ENCODE measurements around the gene PDPK1.

Gene PDPK1

DNA sequence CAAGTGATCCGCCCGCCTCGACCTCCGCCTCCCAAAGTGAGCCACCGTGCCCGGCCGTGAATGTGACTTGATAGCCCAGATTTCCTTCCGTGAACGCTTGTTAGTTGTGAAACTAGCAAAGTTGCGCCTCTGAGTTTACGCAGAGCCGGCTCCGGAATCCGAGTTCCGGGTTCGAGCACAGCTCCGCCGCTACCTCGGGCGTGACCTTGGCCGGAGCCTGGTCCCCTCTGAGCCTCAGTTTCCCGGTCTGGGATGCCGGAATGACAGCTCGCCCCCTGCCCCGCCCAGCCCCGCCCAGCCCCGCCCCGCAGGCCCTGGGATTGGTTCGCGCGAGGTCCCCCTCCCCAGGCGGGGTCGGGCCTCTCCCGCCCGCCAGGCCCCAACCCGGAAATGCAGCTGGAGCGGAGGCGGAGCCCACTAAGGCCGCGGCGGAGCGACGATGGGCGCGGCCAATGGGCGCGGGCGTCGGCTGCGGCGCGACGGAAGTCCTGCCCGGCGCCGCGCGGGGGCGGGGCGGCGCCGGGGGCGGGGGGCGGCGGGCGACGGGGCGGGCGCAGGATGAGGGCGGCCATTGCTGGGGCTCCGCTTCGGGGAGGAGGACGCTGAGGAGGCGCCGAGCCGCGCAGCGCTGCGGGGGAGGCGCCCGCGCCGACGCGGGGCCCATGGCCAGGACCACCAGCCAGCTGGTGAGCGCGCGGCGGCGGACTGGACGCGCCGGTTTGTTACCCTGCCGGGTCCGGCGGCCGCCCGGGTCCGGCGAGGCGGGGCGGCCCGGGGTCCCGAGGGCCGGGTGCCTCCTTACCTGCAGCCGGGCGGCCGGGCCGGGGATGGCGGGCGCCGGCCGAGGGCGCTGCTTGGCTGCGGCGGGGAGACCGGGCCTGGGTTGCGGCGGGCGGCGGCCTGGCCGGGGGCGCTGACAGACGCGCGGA lies at the start of gene PDPK1:
PDPK1 (plus strand) TSS at position 571 of the 929 bp plus-strand sequence; CDS start at position 663, 92 bp downstream.
- Histone ChIP-seq H3K4me3 (ENCODE audit: low read depth, low read length) (peak within 1 kb of the TSS; percentile 72), H3K27me3 (replicated peaks) (no peaks in the 10 kb centered on the region), H3K27ac (peak within 1 kb of the TSS; percentile 75), H3K36me3 (replicated peaks) (no peaks in the 10 kb centered on the region)
- DNase-seq = peak; percentile 85
- in situ Hi-C loops (cut with HindIII; ENCODE audit: low pct_ligation_motif_present, low sequenced_read_pairs) = no loop called here
- TF ChIP-seq, protein P1, sequence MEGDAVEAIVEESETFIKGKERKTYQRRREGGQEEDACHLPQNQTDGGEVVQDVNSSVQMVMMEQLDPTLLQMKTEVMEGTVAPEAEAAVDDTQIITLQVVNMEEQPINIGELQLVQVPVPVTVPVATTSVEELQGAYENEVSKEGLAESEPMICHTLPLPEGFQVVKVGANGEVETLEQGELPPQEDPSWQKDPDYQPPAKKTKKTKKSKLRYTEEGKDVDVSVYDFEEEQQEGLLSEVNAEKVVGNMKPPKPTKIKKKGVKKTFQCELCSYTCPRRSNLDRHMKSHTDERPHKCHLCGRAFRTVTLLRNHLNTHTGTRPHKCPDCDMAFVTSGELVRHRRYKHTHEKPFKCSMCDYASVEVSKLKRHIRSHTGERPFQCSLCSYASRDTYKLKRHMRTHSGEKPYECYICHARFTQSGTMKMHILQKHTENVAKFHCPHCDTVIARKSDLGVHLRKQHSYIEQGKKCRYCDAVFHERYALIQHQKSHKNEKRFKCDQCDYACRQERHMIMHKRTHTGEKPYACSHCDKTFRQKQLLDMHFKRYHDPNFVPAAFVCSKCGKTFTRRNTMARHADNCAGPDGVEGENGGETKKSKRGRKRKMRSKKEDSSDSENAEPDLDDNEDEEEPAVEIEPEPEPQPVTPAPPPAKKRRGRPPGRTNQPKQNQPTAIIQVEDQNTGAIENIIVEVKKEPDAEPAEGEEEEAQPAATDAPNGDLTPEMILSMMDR (IDR thresholded peaks at IDR 0.05; ENCODE audit: low read depth, low read length, missing control alignments) = no peak

DNA sequence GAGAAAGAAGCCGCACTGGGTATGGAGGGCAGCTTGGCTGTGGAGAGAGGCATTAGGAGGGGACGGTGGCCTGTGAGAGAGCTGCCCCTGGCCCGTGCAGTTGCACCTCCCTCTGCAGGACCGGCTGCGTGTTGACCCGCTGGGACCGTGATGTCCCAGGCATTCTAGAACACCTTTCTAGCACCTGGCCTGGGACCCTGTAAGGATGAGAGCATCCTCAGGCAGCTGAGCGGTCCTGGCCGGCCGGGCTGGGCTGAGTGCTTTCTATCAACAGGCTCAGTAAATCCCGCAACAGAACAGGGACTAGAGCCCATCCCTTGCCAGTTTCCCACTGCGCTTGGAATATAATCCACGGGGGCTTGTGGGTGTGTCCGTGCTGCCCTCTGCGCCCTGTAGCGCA lies 48.2 kb upstream of the PDPK1 start:
- Histone ChIP-seq H3K27ac (no peak overlapping the region), H3K27me3 (replicated peaks) (no peaks in the 10 kb centered on the region), H3K4me3 (ENCODE audit: low read depth, low read length) (no peak overlapping the region), H3K36me3 (replicated peaks) (no peaks in the 10 kb centered on the region)
- in situ Hi-C loops (cut with HindIII; ENCODE audit: low pct_ligation_motif_present, low sequenced_read_pairs) = no loop called here
- TF ChIP-seq, protein P1 (IDR thresholded peaks at IDR 0.05; ENCODE audit: low read depth, low read length, missing control alignments) = no peak
- no peak for DNase-seq

DNA sequence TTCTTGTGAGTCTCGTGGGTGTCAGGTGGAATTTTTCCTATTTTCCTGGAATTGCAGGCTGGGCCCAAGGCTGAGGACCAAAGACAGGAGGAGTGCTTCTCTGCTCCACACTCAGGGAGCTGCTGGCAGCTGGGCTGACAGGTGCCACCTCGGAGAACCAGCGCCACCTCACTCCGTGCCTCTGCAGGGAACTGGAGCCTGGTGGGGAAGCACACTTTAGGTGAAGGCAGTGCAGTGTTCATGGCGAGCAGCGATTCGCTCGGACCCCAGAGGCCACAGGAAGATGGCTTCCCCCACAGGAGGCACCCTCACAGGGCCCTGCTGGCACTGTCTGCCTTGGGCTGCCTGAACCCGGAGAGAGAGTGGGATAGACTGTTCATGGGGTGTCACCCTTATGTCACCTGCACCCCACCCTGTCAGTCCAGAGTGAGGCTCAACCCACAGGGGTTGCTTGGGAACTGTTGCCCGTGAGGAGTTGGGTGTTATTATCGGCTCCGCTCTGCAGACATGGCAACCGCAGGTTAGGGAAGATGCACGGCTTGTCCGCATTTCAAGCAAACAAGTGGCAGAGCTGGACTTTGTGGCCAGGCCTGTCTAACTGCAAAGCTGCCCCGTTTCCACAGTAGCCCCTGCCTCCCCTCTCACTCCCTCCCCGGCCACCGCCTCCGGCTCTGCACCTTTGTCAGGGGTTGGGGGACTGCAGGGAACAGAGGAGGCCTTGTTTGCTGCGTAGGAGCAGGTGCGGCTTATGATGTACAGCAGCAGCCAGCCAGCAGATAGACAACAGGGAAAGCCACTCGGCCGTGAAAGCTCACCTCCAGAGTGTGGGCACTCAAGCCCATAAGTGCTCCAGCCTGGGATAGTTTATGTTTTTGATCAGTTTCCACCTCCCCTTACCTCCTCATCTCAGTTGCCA lies 47.4 kb upstream of the PDPK1 start:
- no peak overlapping the region for H3K27ac ChIP-seq
- no peak for DNase-seq
- no peaks in the 10 kb centered on the region for H3K27me3 ChIP-seq (replicated peaks)
- H3K4me3 ChIP-seq (ENCODE audit: low read depth, low read length) = no peak overlapping the region
- H3K36me3 ChIP-seq (replicated peaks) = no peaks in the 10 kb centered on the region
- in situ Hi-C loops (cut with HindIII; ENCODE audit: low pct_ligation_motif_present, low sequenced_read_pairs) = no loop called here
- TF ChIP-seq, protein P1 (IDR thresholded peaks at IDR 0.05; ENCODE audit: low read depth, low read length, missing control alignments) = no peak

DNA sequence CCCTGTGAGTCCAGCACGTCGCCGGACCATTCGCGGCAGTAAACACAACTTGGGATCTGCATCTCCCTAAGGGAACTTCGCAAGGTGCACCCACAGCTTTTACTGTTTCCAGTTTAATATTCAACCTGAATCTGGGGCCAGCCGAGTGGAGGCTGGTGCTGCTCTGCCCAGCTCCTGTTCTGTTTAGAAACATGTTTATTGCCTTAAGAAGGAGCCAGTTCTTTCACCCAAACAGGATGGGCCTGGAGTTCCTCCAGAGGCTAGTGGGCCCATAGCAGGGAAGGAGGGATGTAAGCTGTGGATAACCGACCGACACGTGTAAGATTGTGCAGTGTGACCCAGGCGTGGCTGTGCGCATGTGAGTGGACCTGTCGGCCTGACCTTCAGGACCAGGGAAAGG lies 45.5 kb upstream of the PDPK1 start:
- Histone ChIP-seq H3K36me3 (replicated peaks) (peaks cover 8% of the 10 kb centered on the region), H3K27me3 (replicated peaks) (no peaks in the 10 kb centered on the region), H3K27ac (no peak overlapping the region), H3K4me3 (ENCODE audit: low read depth, low read length) (no peak overlapping the region)
- in situ Hi-C loops (cut with HindIII; ENCODE audit: low pct_ligation_motif_present, low sequenced_read_pairs) = no loop called here
- DNase-seq = no peak
- TF ChIP-seq, protein P1 (IDR thresholded peaks at IDR 0.05; ENCODE audit: low read depth, low read length, missing control alignments) = no peak

DNA sequence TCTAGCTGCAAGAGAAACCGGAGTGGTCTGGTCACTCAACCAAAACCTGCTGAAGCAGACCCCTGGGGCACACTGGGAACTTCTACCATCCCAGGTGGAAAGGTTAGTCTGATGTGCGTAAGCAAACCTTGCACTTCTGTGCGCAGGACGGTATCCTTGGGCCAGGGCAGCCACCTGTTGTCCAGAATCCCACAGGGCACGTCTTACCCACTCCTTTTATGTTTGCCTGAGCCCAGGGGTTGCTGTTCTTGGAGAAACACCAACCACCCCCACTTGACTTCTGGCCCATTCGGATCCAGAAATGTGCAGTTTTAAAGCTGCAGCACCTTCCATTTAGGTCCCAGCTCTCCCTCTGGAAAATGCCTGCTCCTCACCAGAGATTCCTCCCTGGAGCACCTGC lies 44.2 kb upstream of the PDPK1 start:
- H3K27ac ChIP-seq = no peak overlapping the region
- no peak for DNase-seq
- H3K36me3 ChIP-seq (replicated peaks) = peaks cover 8% of the 10 kb centered on the region
- H3K4me3 ChIP-seq (ENCODE audit: low read depth, low read length) = no peak overlapping the region
- in situ Hi-C loops (cut with HindIII; ENCODE audit: low pct_ligation_motif_present, low sequenced_read_pairs) = no loop called here
- TF ChIP-seq, protein P1 (IDR thresholded peaks at IDR 0.05; ENCODE audit: low read depth, low read length, missing control alignments) = no peak
- H3K27me3 ChIP-seq (replicated peaks) = no peaks in the 10 kb centered on the region

Measured in brain microvascular endothelial cell (primary cell).